Measurements from ENCODE around the gene RASL11B. TPM values are rescaled to one million over a fixed set of nuclear protein-coding genes. Genes with fewer than 3 reads are reported as not detected.
A peak's percentile ranks its signal among the peaks of the same experiment; 100 is the strongest.

The RASL11B gene
- total RNA-seq, 3 donors from 2014 or later: 0.26 to 0.76 (median 0.60) TPM

DNA sequence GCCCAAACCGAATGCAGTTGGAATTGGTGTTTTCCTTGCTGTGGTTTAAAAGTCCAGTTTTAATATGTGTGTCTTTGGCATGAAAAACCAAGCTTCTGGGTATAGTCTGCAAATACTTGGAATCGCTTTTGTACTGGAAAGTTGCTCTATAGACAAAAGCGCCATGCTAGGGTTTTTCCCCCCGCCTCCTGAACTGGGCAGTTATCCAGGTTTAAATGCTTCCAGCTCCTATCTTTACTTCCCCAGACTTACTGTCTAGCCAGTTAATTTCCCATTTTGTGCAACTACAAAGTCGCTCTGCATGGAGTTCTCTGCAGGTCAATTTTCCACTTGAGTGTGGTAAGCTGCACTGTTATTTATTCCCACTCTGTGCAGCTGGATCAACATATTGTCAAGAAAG lies 2.7 kb downstream of the RASL11B start:
- DNase-seq: no peak
- Histone ChIP-seq H3K4me1 (ENCODE audit: low read depth) (peaks cover 5% of the 10 kb centered on the region), H3K9me3 (no peaks in the 10 kb centered on the region), H3K36me3 (ENCODE audit: low read depth) (no peaks in the 10 kb centered on the region), H3K4me3 (no peak overlapping the region)
- TF ChIP-seq, protein P1, sequence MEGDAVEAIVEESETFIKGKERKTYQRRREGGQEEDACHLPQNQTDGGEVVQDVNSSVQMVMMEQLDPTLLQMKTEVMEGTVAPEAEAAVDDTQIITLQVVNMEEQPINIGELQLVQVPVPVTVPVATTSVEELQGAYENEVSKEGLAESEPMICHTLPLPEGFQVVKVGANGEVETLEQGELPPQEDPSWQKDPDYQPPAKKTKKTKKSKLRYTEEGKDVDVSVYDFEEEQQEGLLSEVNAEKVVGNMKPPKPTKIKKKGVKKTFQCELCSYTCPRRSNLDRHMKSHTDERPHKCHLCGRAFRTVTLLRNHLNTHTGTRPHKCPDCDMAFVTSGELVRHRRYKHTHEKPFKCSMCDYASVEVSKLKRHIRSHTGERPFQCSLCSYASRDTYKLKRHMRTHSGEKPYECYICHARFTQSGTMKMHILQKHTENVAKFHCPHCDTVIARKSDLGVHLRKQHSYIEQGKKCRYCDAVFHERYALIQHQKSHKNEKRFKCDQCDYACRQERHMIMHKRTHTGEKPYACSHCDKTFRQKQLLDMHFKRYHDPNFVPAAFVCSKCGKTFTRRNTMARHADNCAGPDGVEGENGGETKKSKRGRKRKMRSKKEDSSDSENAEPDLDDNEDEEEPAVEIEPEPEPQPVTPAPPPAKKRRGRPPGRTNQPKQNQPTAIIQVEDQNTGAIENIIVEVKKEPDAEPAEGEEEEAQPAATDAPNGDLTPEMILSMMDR (IDR thresholded peaks at IDR 0.05): no peak
- intact Hi-C loops (cut with DNase I, micrococcal nuclease): no loop called here
- ATAC-seq: no peak

DNA sequence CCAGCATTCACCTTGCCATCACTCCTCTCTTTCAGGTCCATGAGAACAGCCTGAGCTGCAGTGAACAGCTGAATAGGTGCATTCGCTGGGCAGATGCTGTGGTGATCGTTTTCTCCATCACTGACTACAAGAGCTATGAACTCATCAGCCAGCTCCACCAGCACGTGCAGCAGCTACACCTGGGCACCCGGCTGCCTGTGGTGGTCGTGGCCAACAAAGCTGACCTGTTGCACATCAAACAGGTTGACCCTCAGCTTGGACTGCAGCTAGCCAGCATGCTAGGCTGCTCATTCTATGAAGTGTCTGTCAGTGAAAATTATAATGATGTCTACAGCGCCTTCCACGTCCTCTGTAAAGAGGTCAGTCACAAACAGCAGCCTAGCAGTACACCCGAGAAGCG lies 3.2 kb downstream of the RASL11B start:
- no peaks in the 10 kb centered on the region for H3K36me3 ChIP-seq (ENCODE audit: low read depth)
- TF ChIP-seq, protein P1 (IDR thresholded peaks at IDR 0.05): no peak
- no peak for DNase-seq
- intact Hi-C loops (cut with DNase I, micrococcal nuclease): no loop called here
- H3K9me3 ChIP-seq: no peaks in the 10 kb centered on the region
- no peak for ATAC-seq
- H3K4me1 ChIP-seq (ENCODE audit: low read depth): peaks cover 5% of the 10 kb centered on the region
- H3K4me3 ChIP-seq: no peak overlapping the region

DNA sequence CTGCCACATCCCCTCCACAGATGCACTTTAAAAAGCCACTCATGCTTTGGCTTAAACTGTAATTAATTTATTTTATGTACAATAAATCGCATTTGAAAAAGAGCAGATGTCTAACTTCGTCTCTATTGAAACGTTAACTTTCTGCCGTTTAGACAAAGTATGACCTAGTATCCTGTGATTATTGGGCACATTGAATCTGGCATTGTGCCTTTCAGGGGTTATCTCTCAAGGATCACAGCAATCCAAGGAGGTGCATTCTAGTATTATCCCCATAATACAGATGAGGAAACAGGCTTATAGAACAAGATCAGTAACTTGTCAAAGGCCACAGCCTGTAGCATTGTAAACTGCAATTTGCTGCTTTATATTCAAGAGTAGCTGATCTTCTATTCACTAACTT lies 4.6 kb downstream of the RASL11B start:
- intact Hi-C loops (cut with DNase I, micrococcal nuclease): no loop called here
- Histone ChIP-seq H3K9me3 (no peaks in the 10 kb centered on the region), H3K4me3 (no peak overlapping the region), H3K4me1 (ENCODE audit: low read depth) (peaks cover 5% of the 10 kb centered on the region), H3K36me3 (ENCODE audit: low read depth) (no peaks in the 10 kb centered on the region)
- no peak for ATAC-seq
- TF ChIP-seq, protein P1 (IDR thresholded peaks at IDR 0.05): no peak
- no peak for DNase-seq

DNA sequence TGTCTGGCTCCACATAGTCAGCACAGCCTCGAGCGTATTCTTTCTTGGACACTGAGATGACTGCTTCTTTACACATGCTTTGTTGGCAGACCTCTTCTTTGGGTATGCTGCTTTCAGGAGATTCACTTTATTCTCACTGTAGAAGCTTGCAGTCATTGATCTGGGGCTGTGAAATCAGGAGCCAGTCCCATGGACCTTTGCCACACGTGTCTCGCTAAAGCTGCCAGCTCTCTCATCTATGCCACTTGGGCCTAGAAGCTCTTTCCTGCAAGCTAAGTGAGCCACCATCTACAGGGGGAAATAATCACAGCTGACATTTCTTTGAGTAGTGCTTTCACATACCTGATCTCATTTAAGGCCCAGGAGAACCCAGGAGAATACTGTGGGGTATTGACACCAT lies 5.0 kb downstream of the RASL11B start:
- ATAC-seq (no peak), DNase-seq (no peak)
- Histone ChIP-seq H3K4me1 (ENCODE audit: low read depth) (peaks cover 5% of the 10 kb centered on the region), H3K9me3 (no peaks in the 10 kb centered on the region), H3K36me3 (ENCODE audit: low read depth) (no peaks in the 10 kb centered on the region), H3K4me3 (no peak overlapping the region)
- intact Hi-C loops (cut with DNase I, micrococcal nuclease): no loop called here
- TF ChIP-seq, protein P1 (IDR thresholded peaks at IDR 0.05): no peak

DNA sequence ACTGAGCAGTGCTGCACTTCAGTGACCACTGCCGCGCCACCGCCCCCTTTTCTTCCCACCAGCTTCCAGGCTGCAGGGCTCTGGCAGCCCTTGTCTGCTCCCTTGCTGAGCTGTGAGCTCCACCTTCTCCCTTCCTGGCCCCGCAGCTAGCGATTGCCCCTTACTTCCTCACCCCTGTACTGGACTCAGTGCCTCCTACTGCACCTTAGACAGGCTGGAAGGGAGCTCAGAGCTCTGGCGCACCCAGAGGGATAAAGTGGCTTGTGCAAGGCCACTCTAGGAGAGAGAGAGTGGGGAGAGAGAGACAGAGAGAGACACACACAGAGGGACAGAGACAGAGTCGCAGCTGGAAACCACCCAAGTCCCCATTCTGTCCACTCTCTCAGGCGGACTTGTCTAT lies 6.0 kb downstream of the RASL11B start:
- no peaks in the 10 kb centered on the region for H3K36me3 ChIP-seq (ENCODE audit: low read depth)
- DNase-seq: no peak
- H3K9me3 ChIP-seq: no peaks in the 10 kb centered on the region
- H3K4me1 ChIP-seq (ENCODE audit: low read depth): no peaks in the 10 kb centered on the region
- intact Hi-C loops (cut with DNase I, micrococcal nuclease): no loop called here
- H3K4me3 ChIP-seq: no peak overlapping the region
- ATAC-seq: peak; percentile 12
- TF ChIP-seq, protein P1 (IDR thresholded peaks at IDR 0.05): no peak

DNA sequence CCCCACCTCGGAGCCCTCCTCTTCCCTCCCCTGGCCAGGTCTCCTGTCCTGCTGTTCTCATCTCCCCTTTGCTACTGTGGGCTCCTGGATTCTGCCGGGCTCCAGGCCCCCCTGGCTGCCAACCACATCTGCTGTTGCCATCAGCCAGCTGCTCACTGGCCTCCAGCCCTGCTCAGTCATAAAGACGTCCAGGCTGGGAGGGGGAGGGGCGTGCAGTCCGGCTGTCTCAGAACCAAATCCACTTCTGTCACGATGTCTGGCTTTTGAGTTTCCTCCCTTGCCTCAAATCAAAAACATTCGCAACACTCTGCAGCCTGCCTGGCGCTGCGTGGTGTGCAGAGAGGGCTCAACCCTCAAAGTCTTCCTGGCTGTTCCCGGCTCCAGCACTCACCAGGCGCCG lies 7.1 kb downstream of the RASL11B start:
- DNase-seq (peak; percentile 33 to 59 (median 35)), ATAC-seq (peak; percentile 33)
- Histone ChIP-seq H3K9me3 (no peaks in the 10 kb centered on the region), H3K4me1 (ENCODE audit: low read depth) (no peaks in the 10 kb centered on the region), H3K36me3 (ENCODE audit: low read depth) (no peaks in the 10 kb centered on the region), H3K4me3 (no peak overlapping the region)
- intact Hi-C loops (cut with DNase I, micrococcal nuclease): no loop called here
- TF ChIP-seq, protein P1 (IDR thresholded peaks at IDR 0.05): no peak
